MM.1S (cell line): ENCODE results near the gene MOB3B.

Experiments used
- CTCF ChIP-seq: fragments of 300-600 bp; sonication (generic); IDR thresholded peaks from 2 replicates; pipeline ENCODE4 v1.5.1; 2016; ENCODE audit warnings: antibody characterized with exemption, low read length, mixed read lengths
- EZH2phosphoT487 ChIP-seq: fragments of 300-600 bp; sonication (generic); IDR thresholded peaks from 2 replicates; pipeline ENCODE4 v1.6.1; 2018; ENCODE audit warnings: antibody characterized with exemption, low read length

GRCh38 chr9:27528886-27529315 lies 713 bp downstream of the MOB3B start:
- TF ChIP-seq CTCF = no peak
- no peak for TF ChIP-seq EZH2phosphoT487
